HS-27A (cell line): ENCODE measurements around the gene MTMR10.

Source experiments
- DNase-seq: peaks from one replicate; pipeline ENCODE4 v3.0.0-alpha.2; 2012; ENCODE audit warnings: low read depth, missing footprints

The MTMR10 gene

DNA sequence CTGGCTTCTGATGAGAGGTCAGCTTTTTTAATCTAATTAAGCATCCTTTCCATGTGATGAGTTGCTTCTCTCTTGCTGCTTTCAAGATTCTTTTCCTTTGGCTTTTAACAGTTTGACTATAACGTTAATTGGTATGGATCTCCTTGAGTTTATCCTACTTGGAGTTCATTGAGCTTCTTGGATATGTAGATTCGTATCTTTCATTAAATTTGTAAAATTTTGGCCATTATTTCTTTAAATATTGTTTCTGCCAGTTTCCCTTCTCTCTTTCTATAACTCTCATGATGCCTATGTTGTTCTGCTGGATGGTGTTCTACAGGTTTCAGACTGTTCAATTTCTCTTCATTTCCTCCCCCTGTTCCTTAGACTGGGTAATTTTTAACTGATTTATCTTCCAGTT, 21.0 kb upstream of the MTMR10 start:
- no peak for DNase-seq

DNA sequence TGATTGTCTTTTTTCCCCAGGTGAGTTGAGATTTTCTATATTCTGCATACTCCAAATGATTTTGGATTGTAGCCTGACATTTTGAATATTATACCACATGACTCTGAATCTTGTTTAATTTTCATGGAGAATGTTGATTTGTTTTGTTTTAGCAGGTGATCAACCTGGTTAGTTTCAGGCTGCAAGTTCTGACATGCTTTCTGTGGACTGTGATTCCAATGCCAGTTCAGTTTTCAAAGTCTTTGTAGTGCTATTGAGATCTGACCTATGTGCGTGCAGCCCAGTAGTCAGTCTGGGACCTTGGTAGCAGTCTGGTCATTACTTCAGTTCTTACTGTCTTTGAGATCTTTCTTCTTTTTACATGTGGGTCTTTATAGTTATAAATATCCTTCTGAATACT, 18.6 kb upstream of the MTMR10 start:
- no peak for DNase-seq

GRCh38 chr15:31005660-31006059, 14.2 kb upstream of the MTMR10 start:
- no peak for DNase-seq

- no peak for DNase-seq
Measured at GRCh38 chr15:31004220-31004733, 12.8 kb upstream of the MTMR10 start.

- DNase-seq = no peak
Measured at GRCh38 chr15:31001702-31002101, 10.3 kb upstream of the MTMR10 start.

- no peak for DNase-seq
Measured at GRCh38 chr15:30999729-31000128, 8.3 kb upstream of the MTMR10 start.

DNA sequence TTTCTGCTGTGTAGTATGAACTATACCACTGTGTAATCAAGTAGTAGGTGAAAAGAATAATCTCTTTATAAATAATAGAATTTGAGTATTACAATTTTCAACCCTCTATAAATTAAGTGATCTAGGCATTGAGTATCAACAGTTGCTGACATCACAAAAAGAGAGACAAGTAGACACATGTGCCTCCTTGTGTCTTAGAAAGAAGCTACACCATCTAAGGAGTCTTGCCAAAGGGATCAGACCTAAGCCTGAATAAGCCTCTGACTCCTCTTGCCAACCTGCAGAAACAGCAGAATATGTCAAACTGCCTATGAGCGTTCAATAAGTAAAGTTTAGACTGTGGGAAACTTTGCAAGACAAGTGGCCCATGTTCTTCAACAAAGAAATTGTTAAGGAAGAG, 5.8 kb upstream of the MTMR10 start:
- no peak for DNase-seq

DNA sequence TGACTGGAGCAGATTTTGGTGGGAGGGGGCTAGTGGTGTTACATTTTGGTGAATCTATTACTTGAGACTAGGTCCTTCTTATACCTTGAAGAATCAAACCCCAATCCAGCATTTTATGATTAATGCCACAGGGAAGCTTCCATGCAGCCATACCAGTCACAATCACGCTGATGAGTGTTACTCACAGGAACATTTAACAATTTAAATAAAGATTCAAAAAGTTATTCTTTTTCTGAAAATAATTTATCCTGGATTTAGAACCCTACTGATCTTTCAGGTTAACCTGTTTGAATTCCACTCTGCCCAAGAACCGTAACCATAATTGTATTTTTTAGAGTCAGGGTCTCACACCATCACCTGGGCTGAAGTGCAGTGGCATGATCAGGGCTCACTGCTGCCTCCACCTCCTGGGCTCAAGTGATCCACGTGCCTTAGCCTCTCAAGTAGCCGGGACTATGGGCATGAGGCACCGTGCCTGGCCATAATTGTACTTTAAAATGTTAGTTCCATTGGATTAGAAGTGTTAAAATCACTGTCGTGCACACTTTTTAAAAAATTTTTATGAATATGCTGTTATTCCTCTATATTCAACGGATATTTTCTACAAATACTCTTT, 929 bp upstream of the MTMR10 start:
- DNase-seq = no peak

DNA sequence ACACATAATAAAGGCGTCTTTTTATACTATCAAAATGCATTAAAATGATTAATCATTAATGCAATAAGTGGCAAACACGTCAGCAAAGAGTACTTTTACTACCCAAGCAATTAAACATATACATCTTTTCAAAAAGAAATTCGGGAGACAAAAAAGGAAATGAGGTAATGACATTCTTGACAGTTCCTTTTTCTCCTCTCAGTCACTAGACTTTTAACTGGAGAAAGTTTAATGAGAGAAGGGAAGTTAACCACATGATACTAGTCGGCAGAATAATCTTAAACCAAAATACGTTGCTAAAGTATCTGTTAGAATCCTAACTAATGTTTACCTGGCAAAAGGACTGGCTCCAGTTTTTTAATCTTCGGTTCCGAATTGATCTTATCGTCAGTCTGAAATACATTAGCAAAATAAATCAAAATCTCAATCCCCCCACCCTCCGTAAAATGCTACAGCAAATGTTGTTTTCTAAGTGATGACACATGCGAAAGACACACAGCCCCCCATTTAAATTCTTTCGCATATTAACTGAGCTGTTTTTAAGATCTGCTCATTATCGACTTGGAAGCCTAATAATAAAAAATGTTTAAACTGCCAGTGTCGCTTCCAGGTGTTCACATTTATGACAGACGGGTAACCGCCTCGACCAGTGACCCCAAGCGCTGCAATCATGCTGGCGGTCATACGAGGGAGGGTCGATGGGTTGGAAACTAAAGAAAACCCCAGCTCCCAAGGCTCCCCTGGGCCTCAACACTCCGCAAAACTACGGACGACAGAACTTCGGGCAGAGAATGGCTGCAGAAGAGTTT, 778 bp downstream of the MTMR10 start:
- DNase-seq = peak; percentile 8

DNA sequence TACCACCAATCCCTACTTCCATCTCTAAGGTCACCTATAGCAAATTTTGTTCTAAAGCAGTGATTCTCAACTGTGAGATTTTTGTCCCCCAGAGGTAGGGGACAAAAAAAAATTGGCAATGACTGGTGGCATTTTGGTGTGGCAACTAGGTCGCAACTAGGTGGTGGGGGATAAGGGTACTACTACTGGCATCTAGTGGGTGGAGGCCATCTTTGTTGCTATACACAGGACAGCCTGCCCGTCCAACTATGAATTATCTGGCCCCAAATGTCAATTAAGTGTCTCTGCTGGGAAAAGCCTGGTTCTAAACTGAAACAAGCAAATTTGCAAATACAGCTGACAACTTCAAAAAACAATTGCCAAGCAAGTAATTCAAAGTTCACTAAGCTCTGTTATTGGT, 1.4 kb downstream of the MTMR10 start:
- no peak for DNase-seq

GRCh38 chr15:30985081-30985531, 6.3 kb downstream of the MTMR10 start:
- no peak for DNase-seq

GRCh38 chr15:30984542-30984941, 6.9 kb downstream of the MTMR10 start:
- DNase-seq = no peak

GRCh38 chr15:30984118-30984517, 7.3 kb downstream of the MTMR10 start:
- no peak for DNase-seq

- no peak for DNase-seq
Measured at GRCh38 chr15:30979457-30979856, 12.0 kb downstream of the MTMR10 start.

GRCh38 chr15:30978328-30978727, 13.1 kb downstream of the MTMR10 start:
- no peak for DNase-seq

- no peak for DNase-seq
Measured at GRCh38 chr15:30974112-30974511, 17.3 kb downstream of the MTMR10 start.

DNA sequence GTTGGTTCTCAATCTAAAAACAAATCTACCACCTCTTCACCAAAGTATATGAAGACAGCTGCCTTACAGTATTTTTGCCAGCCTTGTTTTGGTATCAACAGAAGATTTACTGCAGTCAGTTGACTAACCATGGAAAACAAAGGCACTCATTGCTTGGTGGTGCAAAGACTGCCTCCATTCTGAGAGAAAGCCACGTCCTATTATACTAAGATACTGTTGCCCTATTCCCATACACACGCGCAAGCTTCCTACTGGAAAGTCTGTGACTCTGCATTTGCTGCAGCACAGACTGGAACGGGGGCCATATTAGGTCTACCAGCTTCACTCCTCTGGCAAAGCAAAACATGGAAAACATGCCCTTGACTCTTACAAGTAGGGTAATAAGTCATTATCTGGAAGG, 18.0 kb downstream of the MTMR10 start:
- DNase-seq = no peak

DNA sequence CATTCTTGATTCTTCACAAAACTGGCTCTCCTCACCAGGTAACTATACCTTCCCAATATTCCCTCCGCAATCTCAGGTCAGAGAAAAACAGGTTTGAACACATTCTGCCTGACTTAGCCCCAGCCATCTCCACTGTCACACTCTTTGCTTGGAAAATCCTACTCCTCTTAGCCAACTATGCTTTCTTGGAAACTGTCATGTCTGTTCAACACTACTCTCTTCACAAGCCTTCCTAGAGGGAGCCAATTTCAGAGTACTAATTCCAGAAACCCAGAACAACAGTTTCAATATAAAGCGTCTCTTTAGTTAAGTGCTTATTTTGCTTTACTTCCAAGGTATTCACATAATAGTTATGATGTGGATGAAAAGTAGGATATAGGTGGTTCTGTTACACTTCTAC, 21.7 kb downstream of the MTMR10 start:
- no peak for DNase-seq

- DNase-seq = no peak
Measured at GRCh38 chr15:30963681-30964080, 27.7 kb downstream of the MTMR10 start.

DNA sequence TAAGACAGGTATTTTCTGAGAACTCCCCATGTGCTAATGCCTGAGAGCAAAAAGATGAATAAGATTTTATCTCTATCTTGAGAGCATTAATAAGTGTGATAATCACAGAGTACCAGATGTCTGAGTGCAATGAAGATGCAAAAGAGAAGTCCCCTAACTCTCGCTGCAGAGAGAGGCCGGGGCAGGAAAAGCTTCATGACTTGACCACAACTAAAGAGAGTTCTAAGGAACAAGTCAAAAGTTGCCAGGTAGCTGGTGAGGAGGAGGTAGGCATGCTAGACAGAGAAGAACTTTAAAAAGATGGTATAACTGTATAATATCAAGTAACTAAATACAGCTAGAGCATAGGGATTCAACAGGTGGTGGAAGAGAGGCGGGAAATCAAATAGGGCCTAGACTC, 28.8 kb downstream of the MTMR10 start:
- no peak for DNase-seq

DNA sequence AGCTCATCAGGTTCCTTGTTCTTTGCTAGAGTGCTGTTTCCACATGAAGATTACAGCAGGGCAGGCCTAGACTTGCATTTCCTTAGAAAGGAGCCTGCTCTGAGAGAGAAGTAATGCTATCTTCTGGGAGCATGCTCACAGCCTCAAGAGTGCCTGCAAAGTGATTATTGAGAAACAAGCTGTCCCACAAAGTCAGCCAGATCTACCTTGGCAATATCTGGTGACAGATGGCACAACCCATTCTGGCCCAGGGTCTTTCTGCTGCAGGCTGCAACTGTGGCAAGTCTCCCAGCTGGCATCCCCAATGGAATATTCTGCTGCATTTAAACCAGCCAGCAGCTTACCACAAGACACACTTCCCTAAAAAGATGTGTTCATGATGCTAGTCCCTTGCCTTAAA, 29.3 kb downstream of the MTMR10 start:
- DNase-seq = no peak

DNA sequence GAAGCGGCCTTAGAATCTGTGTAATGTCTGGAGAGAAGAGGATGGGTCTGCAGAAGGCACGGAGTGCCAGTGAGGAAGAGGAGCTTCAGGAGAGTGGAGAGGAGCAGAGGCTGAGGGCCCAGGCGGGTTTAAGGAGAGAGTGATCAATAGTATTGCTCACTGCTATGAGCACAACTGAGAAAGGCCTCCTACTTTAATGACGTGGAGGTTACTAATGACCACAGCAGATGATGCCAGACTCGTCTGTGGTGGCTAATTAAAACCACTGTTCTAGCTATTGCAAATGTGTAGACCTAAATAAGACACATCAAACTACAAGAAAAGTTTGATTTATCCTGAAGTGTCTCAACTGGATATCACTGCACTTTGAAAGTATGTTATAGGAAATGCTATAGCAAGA, 33.2 kb downstream of the MTMR10 start:
- no peak for DNase-seq
